HepG2 (cell line): ENCODE data around the gene SAC3D1. TPM values are rescaled to one million over a fixed set of nuclear protein-coding genes. Genes with fewer than 3 reads are reported as not detected.
"Not testable (repeated sequence)": the region's sequence is repeated elsewhere in the genome, so short reads cannot be mapped to it uniquely, and the experiment has no call there.

Experiments used
- ATAC-seq: fragments of 200-7000 bp; cut with Tn5 transposase; 3 replicates; pipeline ENCODE4 v1.9.1; 2020; ENCODE audit warnings: mild to moderate bottlenecking, moderate library complexity
- BruUV-seq: library from RNA; stranded (reverse); fragments of 400-500 nt; replicated peaks from 2 replicates; lab custom pipeline; 2021; lab: Mats Ljungman, UMichigan
- CTCF ChIA-PET: fragments of 300-600 bp; formaldehyde crosslinking; extraction: SDS; loops from one replicate; lab custom pipeline; 2021; ENCODE audit warnings: low total read pairs, inconsistent platforms, low intra/inter-chr PET ratio; lab: Yijun Ruan, JAX
- POLR2A ChIA-PET: fragments of 350-600 bp; sonication (Branson Sonifier 250); formaldehyde crosslinking; loops from one replicate; lab custom pipeline; 2020; ENCODE audit warnings: antibody characterized with exemption, inconsistent platforms; lab: Yijun Ruan, JAX
- DNase-seq: peaks from one replicate; pipeline ENCODE4 v3.0.0-alpha.2; 2015; ENCODE audit warnings: low spot score
- FAIRE-seq: peaks from 3 replicates; lab custom pipeline; 2011; peaks lifted over from hg19 to GRCh38; lab: Jason Lieb, UNC
- H2AFZ ChIP-seq: one replicate; pipeline ENCODE4 v1.6.1; 2011; ENCODE audit warnings: low read length, inconsistent platforms
- H3K27ac ChIP-seq: fragments of 300-600 bp; 3 replicates; pipeline ENCODE4 v1.8.0; 2011; ENCODE audit warnings: mixed run types, mild to moderate bottlenecking, mixed read lengths, low read length, inconsistent platforms; ENCODE audit not compliant: insufficient read depth; ENCODE audit errors: extremely low read length
- H3K27me3 ChIP-seq, 2 experiments: fragments of 200-600 bp in 1 of 2; 2 replicates in 1 of 2; 3 replicates in 1 of 2; pipeline versions ENCODE4 v1.6.0 to v1.8.0; 2011; ENCODE audit warnings: low read length in 2 of 2, mild to moderate bottlenecking in 2 of 2, moderate library complexity in 2 of 2, inconsistent platforms in 1 of 2; ENCODE audit not compliant: insufficient read depth in 2 of 2, control insufficient read depth in 1 of 2
- H3K36me3 ChIP-seq, 2 experiments: fragments of 200-600 bp in 1 of 2; replicated peaks in 1 of 2; 2 replicates in 1 of 2; 3 replicates in 1 of 2; pipeline versions ENCODE4 v1.5.1 to v1.8.0; 2011; ENCODE audit warnings: low read length in 2 of 2, inconsistent platforms in 1 of 2; ENCODE audit not compliant: insufficient read depth in 2 of 2, control insufficient read depth in 1 of 2
- H3K4me1 ChIP-seq: 2 replicates; pipeline ENCODE4 v1.5.1; 2012; ENCODE audit warnings: low read length, inconsistent platforms; ENCODE audit not compliant: insufficient read depth
- H3K4me2 ChIP-seq: 2 replicates; pipeline ENCODE4 v1.6.0; 2011; ENCODE audit warnings: low read depth, low read length, inconsistent platforms
- H3K4me3 ChIP-seq, 3 experiments: fragments of 200-600 bp in 1 of 3; sonication (generic), shearing (Covaris generic) in 1 of 3; replicated peaks in 1 of 3; 2 replicates each; pipeline ENCODE4 v1.5.1; 2011 to 2016; ENCODE audit warnings: low read length in 3 of 3, inconsistent platforms in 2 of 3, low read depth in 2 of 3, mild to moderate bottlenecking in 2 of 3, control low read depth in 1 of 3, mixed read lengths in 1 of 3; ENCODE audit not compliant: insufficient read depth in 1 of 3
- H3K79me2 ChIP-seq: one replicate; pipeline ENCODE4 v1.6.1; 2011; ENCODE audit warnings: low read length, inconsistent platforms; ENCODE audit not compliant: insufficient read depth
- H3K9ac ChIP-seq: 2 replicates; pipeline ENCODE4 v1.6.0; 2011; ENCODE audit warnings: mild to moderate bottlenecking, low read depth, low read length, inconsistent platforms; ENCODE audit not compliant: insufficient read depth
- H3K9me3 ChIP-seq: 2 replicates; pipeline ENCODE4 v1.5.1; 2012; ENCODE audit warnings: mild to moderate bottlenecking, low read length
- H4K20me1 ChIP-seq: 2 replicates; pipeline ENCODE4 v1.6.0; 2011; ENCODE audit warnings: inconsistent platforms, mild to moderate bottlenecking, low read length, moderate library complexity; ENCODE audit not compliant: insufficient read depth
- ADNP ChIP-seq: sonication (generic); formaldehyde crosslinking; IDR thresholded peaks from 2 replicates; pipeline ENCODE4 v1.4.0; 2020; ENCODE audit warnings: missing genetic modification reagents
- HOXA7 ChIP-seq: sonication (generic); formaldehyde crosslinking; IDR thresholded peaks from 2 replicates; pipeline ENCODE4 v1.8.1; 2022; ENCODE audit warnings: mild to moderate bottlenecking, missing genetic modification reagents, moderate library complexity
- ZMYM2 ChIP-seq: sonication (generic); formaldehyde crosslinking; IDR thresholded peaks from 2 replicates; pipeline ENCODE4 v1.8.0; 2022; ENCODE audit warnings: mild to moderate bottlenecking, missing genetic modification reagents
- ZNF333 ChIP-seq: sonication (generic); formaldehyde crosslinking; IDR thresholded peaks from 2 replicates; pipeline ENCODE4 v1.4.0; 2020; ENCODE audit warnings: mild to moderate bottlenecking, missing genetic modification reagents, borderline replicate concordance
- ZNF460 ChIP-seq: sonication (generic); formaldehyde crosslinking; IDR thresholded peaks from 2 replicates; pipeline ENCODE4 v1.5.1; 2020; ENCODE audit warnings: missing genetic modification reagents, mild to moderate bottlenecking, borderline replicate concordance
- ZNF501 ChIP-seq: sonication (generic); formaldehyde crosslinking; IDR thresholded peaks from 2 replicates; pipeline ENCODE4 v1.5.1; 2020; ENCODE audit warnings: mild to moderate bottlenecking, moderate library complexity, missing genetic modification reagents
- ZNF629 ChIP-seq: sonication (generic); formaldehyde crosslinking; conservative IDR thresholded peaks from 2 replicates; pipeline ENCODE4 v1.5.0; 2020; ENCODE audit warnings: missing genetic modification reagents
- ZNF775 ChIP-seq: sonication (generic); formaldehyde crosslinking; IDR thresholded peaks from 2 replicates; pipeline ENCODE4 v1.4.0; 2020; ENCODE audit warnings: missing genetic modification reagents, mild to moderate bottlenecking, moderate library complexity, borderline replicate concordance
- WGBS: methylation state at CpG from one replicate; pipeline ENCODE4 v1.1.6; 2017; ENCODE audit warnings: low lambda C conversion rate; 5-methylcytosine and 5-hydroxymethylcytosine counted together
- in situ Hi-C: cut with HindIII; loops from 2 replicates; pipeline ENCODE4 v1.10.0; 2017; ENCODE audit warnings: low pct_unique_long_range_greater_than_20kb; ENCODE audit not compliant: extremely low pct_ligation_motif_present
- intact Hi-C: fragments of 100-400 bp; cut with micrococcal nuclease; formaldehyde crosslinking; loops from one replicate; pipeline ENCODE4 v1.10.0; 2022; ENCODE audit not compliant: unreplicated experiment
- polyA plus RNA-seq, 8 experiments: library from polyadenylated mRNA; depleted of rRNA in 3 of 8; stranded (reverse) in 7 of 8; unstranded in 1 of 8; fragments of >200 nt; fragmentation: Illumina TruSeq in 4 of 8; extraction: Trizol in 4 of 8; gene quantifications; 2 replicates each; pipeline versions ENCODE4 v1.2.1 to v1.2.3, GENCODE V29; 2011 to 2016; ENCODE audit warnings: low read depth in 4 of 8, missing spikeins in 1 of 8, mixed read lengths in 1 of 8; ENCODE audit not compliant: insufficient read depth in 1 of 8
- total RNA-seq, 5 experiments: library from RNA; depleted of rRNA; stranded (reverse); fragments of >200 nt; fragmentation: Illumina TruSeq; extraction: Trizol; gene quantifications; 2 replicates each; pipeline ENCODE4 v1.2.3, GENCODE V29; 2016; ENCODE audit warnings: low read depth in 1 of 5
- TF ChIP-seq, protein P1 (sequence below): sonication (generic); formaldehyde crosslinking; IDR thresholded peaks from 2 replicates; pipeline ENCODE4 v1.4.0; 2020; ENCODE audit warnings: missing genetic modification reagents
- TF ChIP-seq, protein P2 (sequence below): sonication (generic); formaldehyde crosslinking; IDR thresholded peaks from 2 replicates; pipeline ENCODE4 v1.4.0; 2020; ENCODE audit warnings: mild to moderate bottlenecking, missing genetic modification reagents

Gene SAC3D1
- total and polyA plus RNA-seq, 2 of the 13 experiments (the other 11 are each of a cell fraction or from before 2014, with no cell fraction given) = 7.4 to 36.3 TPM

DNA sequence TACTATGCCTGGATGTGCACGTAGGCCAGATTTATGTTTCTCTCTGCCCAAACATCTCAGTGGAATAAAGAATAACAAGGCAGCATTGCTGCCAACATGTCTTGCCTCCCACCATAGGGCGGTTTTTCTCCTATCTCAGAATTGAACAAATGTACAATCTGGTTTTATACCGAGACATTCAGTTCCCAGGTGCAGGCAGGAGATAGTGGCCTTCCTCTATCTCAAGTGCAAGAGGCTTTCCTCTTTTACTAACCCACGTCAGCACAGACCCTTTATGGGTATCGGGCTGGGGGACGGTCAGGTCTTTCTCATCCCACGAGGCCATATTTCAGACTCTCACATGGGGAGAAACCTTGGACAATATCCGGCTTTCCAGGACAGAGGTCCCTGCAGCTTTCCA is 17.5 kb upstream of the SAC3D1 start:
- in situ Hi-C loops, ATAC-seq, H3K79me2 ChIP-seq, BruUV-seq, H3K27me3 ChIP-seq, H3K9me3 ChIP-seq, intact Hi-C loops, DNase-seq, H3K36me3 ChIP-seq, H3K4me3 ChIP-seq, H2AFZ ChIP-seq, FAIRE-seq, H4K20me1 ChIP-seq, CTCF ChIA-PET, H3K9ac ChIP-seq: not testable (repeated sequence)
- POLR2A ChIA-PET = interaction anchor here (0.8 to 2.4 kb wide), 9 partner anchors 10 to 99 kb away, joined by 3 to 26 read pairs (median 5); partner anchors contain the start of genes ARL2, FAU, MRPL49 and NAALADL1
- WGBS = 79% methylated on average over 8 of the region's 8 CpGs
- Histone ChIP-seq H3K4me1 (peaks cover 75% of the 10 kb centered on the region), H3K4me2 (peak overlapping the region; percentile 46; the same call in 1 of the 2 replicates), H3K27ac (peak overlapping the region; percentile 81)
- 0 out of 2 replicates have a peak, but pooled peaks have one; percentile 24 for TF ChIP-seq ZNF501

DNA sequence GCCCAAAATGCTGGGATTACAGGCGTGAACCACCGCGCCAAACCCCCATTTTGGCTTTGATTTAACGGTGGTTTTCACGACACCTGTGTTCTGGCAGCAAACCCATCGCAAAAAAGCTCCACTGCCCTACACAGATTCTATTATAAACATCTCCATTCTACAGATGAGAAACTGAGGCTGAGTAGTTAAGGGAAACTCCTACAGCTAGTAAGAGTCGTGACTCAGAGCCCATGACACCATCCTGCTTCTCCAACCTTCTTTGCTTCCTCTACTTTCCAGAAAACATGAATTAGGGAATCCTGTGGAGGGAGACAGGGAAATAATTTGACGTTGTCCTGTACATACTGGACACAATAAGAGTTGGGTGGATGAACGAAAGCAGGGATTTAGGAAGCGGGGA is 14.2 kb upstream of the SAC3D1 start:
- peak overlapping the region; percentile 68 to 78 (median 75); a peak in 5 of 6 replicates for H3K4me3 ChIP-seq
- intact Hi-C loops (loop anchor here (1.0 to 5.0 kb wide), 3 partner anchors 13 to 50 kb away; no protein-coding TSS in a partner anchor), in situ Hi-C loops (loop anchor here (5.0 kb wide), 1 partner anchor 40 kb away; no protein-coding TSS in a partner anchor)
- H3K36me3 ChIP-seq = peaks cover 0 to under 1% of the 10 kb centered on the region in 2 experiments; a peak in 3 of 5 replicates
- BruUV-seq = no TSS peak
- no peak for DNase-seq
- 0 out of 2 replicates have a peak, but pooled peaks have one; percentile 3 for TF ChIP-seq ADNP
- no peak for TF ChIP-seq ZNF460
- TF ChIP-seq ZMYM2 (CRISPR knock-in tag) = no peak
- TF ChIP-seq ZNF333 (CRISPR knock-in tag) = no peak
- TF ChIP-seq ZNF775 = no peak
- TF ChIP-seq HOXA7 = no peak
- peak; percentile 47; the same call in 1 of the 2 replicates for TF ChIP-seq ZNF629 (CRISPR knock-in tag)
- TF ChIP-seq, protein P1, sequence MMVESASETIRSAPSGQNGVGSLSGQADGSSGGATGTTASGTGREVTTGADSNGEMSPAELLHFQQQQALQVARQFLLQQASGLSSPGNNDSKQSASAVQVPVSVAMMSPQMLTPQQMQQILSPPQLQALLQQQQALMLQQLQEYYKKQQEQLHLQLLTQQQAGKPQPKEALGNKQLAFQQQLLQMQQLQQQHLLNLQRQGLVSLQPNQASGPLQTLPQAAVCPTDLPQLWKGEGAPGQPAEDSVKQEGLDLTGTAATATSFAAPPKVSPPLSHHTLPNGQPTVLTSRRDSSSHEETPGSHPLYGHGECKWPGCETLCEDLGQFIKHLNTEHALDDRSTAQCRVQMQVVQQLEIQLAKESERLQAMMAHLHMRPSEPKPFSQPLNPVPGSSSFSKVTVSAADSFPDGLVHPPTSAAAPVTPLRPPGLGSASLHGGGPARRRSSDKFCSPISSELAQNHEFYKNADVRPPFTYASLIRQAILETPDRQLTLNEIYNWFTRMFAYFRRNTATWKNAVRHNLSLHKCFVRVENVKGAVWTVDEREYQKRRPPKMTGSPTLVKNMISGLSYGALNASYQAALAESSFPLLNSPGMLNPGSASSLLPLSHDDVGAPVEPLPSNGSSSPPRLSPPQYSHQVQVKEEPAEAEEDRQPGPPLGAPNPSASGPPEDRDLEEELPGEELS (CRISPR knock-in tag) = no peak
- TF ChIP-seq, protein P2, sequence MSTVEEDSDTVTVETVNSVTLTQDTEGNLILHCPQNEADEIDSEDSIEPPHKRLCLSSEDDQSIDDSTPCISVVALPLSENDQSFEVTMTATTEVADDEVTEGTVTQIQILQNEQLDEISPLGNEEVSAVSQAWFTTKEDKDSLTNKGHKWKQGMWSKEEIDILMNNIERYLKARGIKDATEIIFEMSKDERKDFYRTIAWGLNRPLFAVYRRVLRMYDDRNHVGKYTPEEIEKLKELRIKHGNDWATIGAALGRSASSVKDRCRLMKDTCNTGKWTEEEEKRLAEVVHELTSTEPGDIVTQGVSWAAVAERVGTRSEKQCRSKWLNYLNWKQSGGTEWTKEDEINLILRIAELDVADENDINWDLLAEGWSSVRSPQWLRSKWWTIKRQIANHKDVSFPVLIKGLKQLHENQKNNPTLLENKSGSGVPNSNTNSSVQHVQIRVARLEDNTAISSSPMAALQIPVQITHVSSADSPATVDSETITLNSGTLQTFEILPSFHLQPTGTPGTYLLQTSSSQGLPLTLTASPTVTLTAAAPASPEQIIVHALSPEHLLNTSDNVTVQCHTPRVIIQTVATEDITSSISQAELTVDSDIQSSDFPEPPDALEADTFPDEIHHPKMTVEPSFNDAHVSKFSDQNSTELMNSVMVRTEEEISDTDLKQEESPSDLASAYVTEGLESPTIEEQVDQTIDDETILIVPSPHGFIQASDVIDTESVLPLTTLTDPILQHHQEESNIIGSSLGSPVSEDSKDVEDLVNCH = no peak
- no peaks in the 10 kb centered on the region for H3K9me3 ChIP-seq
- peaks cover 54% of the 10 kb centered on the region for H3K4me1 ChIP-seq
- H3K27me3 ChIP-seq = no peaks in the 10 kb centered on the region; a peak in 1 of 5 replicates
- POLR2A ChIA-PET = interaction anchor here (0.7 to 2.6 kb wide), 5 partner anchors 12 to 108 kb away, joined by 3 to 10 read pairs (median 4); partner anchors contain the start of genes ARL2, SAC3D1, SYVN1 and ZNHIT2
- H3K27ac ChIP-seq = peak overlapping the region; percentile 85
- no peak for ATAC-seq
- H3K4me2 ChIP-seq = peak overlapping the region; percentile 81
- H3K79me2 ChIP-seq = no peaks in the 10 kb centered on the region
- H3K9ac ChIP-seq = peak overlapping the region; percentile 72
- CTCF ChIA-PET = interaction anchor here (1.4 to 3.3 kb wide), 3 partner anchors 13 to 51 kb away, joined by 6 to 17 read pairs (median 9); partner anchors contain the start of gene ARL2
- no peak for FAIRE-seq
- no peaks in the 10 kb centered on the region for H4K20me1 ChIP-seq
- H2AFZ ChIP-seq = peak overlapping the region; percentile 84
- WGBS = 67% methylated on average over 10 of the region's 10 CpGs
